Activated CD8-positive, alpha-beta memory T cell treated with anti-CD3 and anti-CD28 coated beads for 36 hours (primary cell): ENCODE measurements around the gene POLE4. TPM values are rescaled to one million over a fixed set of nuclear protein-coding genes. Genes with fewer than 3 reads are reported as not detected.

Experiments used
- CTCF ChIA-PET: fragments of 350-600 bp; sonication (Branson Sonifier 250); formaldehyde crosslinking; loops from one replicate; lab custom pipeline; 2021; ENCODE audit warnings: antibody characterized with exemption; lab: Charles Lee
- POLR2A ChIA-PET: fragments of 350-600 bp; sonication (Branson Sonifier 250); formaldehyde crosslinking; loops from one replicate; lab custom pipeline; 2021; ENCODE audit warnings: antibody characterized with exemption; lab: Charles Lee
- total RNA-seq, 2 experiments: library from RNA; stranded (reverse); gene quantifications; one replicate each; pipeline ENCODE4 v1.2.3, GENCODE V29; 2021

POLE4 gene
- total RNA-seq, result 10 to 100 TPM; 68.0 to 72.8 TPM

- POLR2A ChIA-PET, result no interaction called here
- CTCF ChIA-PET, result no interaction called here
Observed at GRCh38 chr2:74958274-74959105, at the start of gene POLE4. POLE4 (plus strand) TSS chr2:74958643; CDS start chr2:74958680, 37 bp downstream.

- ChIA-PET POLR2A (no interaction called here), CTCF (interaction anchor here (1.1 kb wide), 1 partner anchor 10 kb away, joined by 3 read pairs; no protein-coding TSS in a partner anchor)
Observed at GRCh38 chr2:74908748-74909444, 49.5 kb upstream of the POLE4 start.

- POLR2A ChIA-PET, result no interaction called here
- CTCF ChIA-PET, result no interaction called here
Observed at GRCh38 chr2:74910245-74910644, 48.2 kb upstream of the POLE4 start.

GRCh38 chr2:74911061-74911460, 47.4 kb upstream of the POLE4 start:
- POLR2A ChIA-PET, result no interaction called here
- CTCF ChIA-PET, result no interaction called here

- ChIA-PET POLR2A (no interaction called here), CTCF (no interaction called here)
Observed at GRCh38 chr2:74915743-74916142, 42.7 kb upstream of the POLE4 start.

GRCh38 chr2:74916394-74916793, 42.0 kb upstream of the POLE4 start:
- POLR2A ChIA-PET, result no interaction called here
- CTCF ChIA-PET, result no interaction called here

GRCh38 chr2:74917702-74918619, 40.5 kb upstream of the POLE4 start:
- CTCF ChIA-PET, result no interaction called here
- POLR2A ChIA-PET, result no interaction called here

GRCh38 chr2:74919827-74920226, 38.6 kb upstream of the POLE4 start:
- ChIA-PET CTCF (interaction anchor here (0.6 to 1.2 kb wide), 5 partner anchors 12 to 690 kb away, joined by 3 to 4 read pairs (median 3); no protein-coding TSS in a partner anchor), POLR2A (no interaction called here)

GRCh38 chr2:74921236-74921736, 37.2 kb upstream of the POLE4 start:
- ChIA-PET CTCF (no interaction called here), POLR2A (no interaction called here)

GRCh38 chr2:74922592-74923227, 35.7 kb upstream of the POLE4 start:
- POLR2A ChIA-PET, result no interaction called here
- CTCF ChIA-PET, result interaction anchor here (0.8 kb wide), 1 partner anchor 374 kb away, joined by 5 read pairs; no protein-coding TSS in a partner anchor

GRCh38 chr2:74924463-74925265, 33.8 kb upstream of the POLE4 start:
- CTCF ChIA-PET, result no interaction called here
- POLR2A ChIA-PET, result no interaction called here

- POLR2A ChIA-PET, result interaction anchor here (0.6 kb wide), 1 partner anchor 86 kb away, joined by 4 read pairs; no protein-coding TSS in a partner anchor
Observed at GRCh38 chr2:74925361-74925786, 33.1 kb upstream of the POLE4 start.

GRCh38 chr2:74927621-74928020, 30.8 kb upstream of the POLE4 start:
- POLR2A ChIA-PET, result no interaction called here

More at GRCh38 chr2:74925361-74925786, 33.1 kb upstream of the POLE4 start:
- CTCF ChIA-PET, result no interaction called here

GRCh38 chr2:74930811-74931486, 27.5 kb upstream of the POLE4 start:
- CTCF ChIA-PET, result no interaction called here
- POLR2A ChIA-PET, result no interaction called here

More at GRCh38 chr2:74927621-74928020, 30.8 kb upstream of the POLE4 start:
- CTCF ChIA-PET, result no interaction called here

GRCh38 chr2:74931940-74932339, 26.5 kb upstream of the POLE4 start:
- ChIA-PET POLR2A (no interaction called here), CTCF (no interaction called here)

GRCh38 chr2:74935975-74936391, 22.5 kb upstream of the POLE4 start:
- POLR2A ChIA-PET, result no interaction called here

GRCh38 chr2:74937221-74937880, 21.1 kb upstream of the POLE4 start:
- ChIA-PET CTCF (no interaction called here), POLR2A (no interaction called here)

More at GRCh38 chr2:74935975-74936391, 22.5 kb upstream of the POLE4 start:
- CTCF ChIA-PET, result interaction anchor here (1.0 kb wide), 1 partner anchor 16 kb away, joined by 3 read pairs; no protein-coding TSS in a partner anchor
